H1 (cell line): ENCODE data around the gene BIN1.

Experiments used
- CREB1 ChIP-seq: IDR thresholded peaks from 2 replicates; pipeline ENCODE4 v1.6.1; 2012; ENCODE audit warnings: inconsistent platforms
- EGR1 ChIP-seq: IDR thresholded peaks from 2 replicates; pipeline ENCODE4 v1.6.1; 2011; ENCODE audit warnings: low read depth, low read length, borderline replicate concordance
- EZH2 ChIP-seq: fragments of 200-600 bp; sonication (generic); IDR thresholded peaks from 2 replicates; pipeline ENCODE4 v1.7.1; 2012; ENCODE audit warnings: low read depth, mild to moderate bottlenecking, moderate library complexity, low read length, inconsistent platforms; ENCODE audit not compliant: severe bottlenecking
- KDM4A ChIP-seq: IDR thresholded peaks from one replicate; pipeline ENCODE4 v1.7.1; 2012; ENCODE audit warnings: low read depth, mild to moderate bottlenecking, moderate library complexity, low read length, inconsistent platforms; ENCODE audit not compliant: severe bottlenecking
- POLR2A ChIP-seq, 2 experiments: IDR thresholded peaks; 1 replicate in 1 of 2; 2 replicates in 1 of 2; pipeline ENCODE4 v1.6.1; 2011; ENCODE audit warnings: low read depth in 2 of 2, low read length in 2 of 2, mild to moderate bottlenecking in 2 of 2; ENCODE audit errors: control extremely low read depth in 1 of 2
- POLR2AphosphoS5 ChIP-seq: IDR thresholded peaks from 2 replicates; pipeline ENCODE4 v1.6.1; 2011; ENCODE audit warnings: low read depth, low read length
- RNF2 ChIP-seq: fragments of 200-900, 300-1000 bp; sonication (generic); IDR thresholded peaks from 2 replicates; pipeline ENCODE4 v1.7.1; 2016; ENCODE audit warnings: borderline replicate concordance, low read depth, mild to moderate bottlenecking, antibody characterized with exemption, low read length; ENCODE audit not compliant: poor library complexity, severe bottlenecking; ENCODE audit errors: missing control alignments
- SP2 ChIP-seq: IDR thresholded peaks from 2 replicates; pipeline ENCODE4 v1.6.1; 2012; ENCODE audit warnings: mild to moderate bottlenecking, low read length, inconsistent platforms
- TEAD4 ChIP-seq: IDR thresholded peaks from 2 replicates; pipeline ENCODE4 v1.6.1; 2012; ENCODE audit warnings: low read depth, low read length, inconsistent platforms, mixed read lengths
- TF ChIP-seq, protein P1 (sequence below), 3 experiments: IDR thresholded peaks; 1 replicate in 2 of 3; 2 replicates in 1 of 3; pipeline versions ENCODE4 v1.5.1 to v1.6.1; 2011; ENCODE audit warnings: low read length in 3 of 3, mild to moderate bottlenecking in 3 of 3, inconsistent platforms in 2 of 3, low read depth in 1 of 3, moderate library complexity in 1 of 3; ENCODE audit not compliant: insufficient read depth in 1 of 3; ENCODE audit errors: control extremely low read depth in 1 of 3

DNA sequence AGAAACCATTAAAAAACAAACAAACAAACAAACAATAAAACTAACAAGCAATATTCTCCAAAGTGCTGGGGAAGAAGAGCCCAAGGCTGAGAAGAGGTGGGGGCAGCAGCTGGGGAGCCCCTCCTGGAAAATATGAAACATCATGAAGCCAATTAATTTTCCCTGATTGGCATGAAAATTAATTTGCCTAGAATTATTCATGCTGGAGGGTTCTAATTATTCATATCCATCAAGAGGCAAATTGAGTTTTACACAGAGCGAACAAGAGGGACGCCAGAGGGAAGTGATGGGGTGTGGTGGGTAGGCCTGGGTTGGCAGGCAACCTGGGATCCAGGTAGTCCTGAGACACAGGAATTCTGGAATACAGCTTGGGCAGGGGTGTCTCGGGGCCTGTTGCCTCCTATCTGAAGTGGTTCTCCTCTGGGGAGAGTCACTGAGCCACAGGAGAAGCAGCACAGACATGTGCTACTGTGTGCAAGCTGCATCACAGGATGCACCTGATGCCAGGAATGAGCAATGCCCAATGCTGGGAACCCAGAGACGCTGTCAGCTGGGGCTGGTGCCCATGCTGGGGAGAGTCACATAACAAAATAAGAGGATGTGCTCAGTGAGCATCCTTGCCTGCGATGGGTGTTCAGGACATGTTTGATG is 107.7 kb downstream of the BIN1 start:
- TF ChIP-seq POLR2A (IDR thresholded peaks at IDR 0.05; ENCODE audit: control extremely low read depth in 1 of 2, low read depth in 2 of 2, low read length in 2 of 2) (no peak), TEAD4 (no peak), EZH2 (no peak), CREB1 (no peak), EGR1 (no peak), KDM4A (no peak), RNF2 (no peak), SP2 (no peak), POLR2AphosphoS5 (no peak)
- TF ChIP-seq, protein P1, sequence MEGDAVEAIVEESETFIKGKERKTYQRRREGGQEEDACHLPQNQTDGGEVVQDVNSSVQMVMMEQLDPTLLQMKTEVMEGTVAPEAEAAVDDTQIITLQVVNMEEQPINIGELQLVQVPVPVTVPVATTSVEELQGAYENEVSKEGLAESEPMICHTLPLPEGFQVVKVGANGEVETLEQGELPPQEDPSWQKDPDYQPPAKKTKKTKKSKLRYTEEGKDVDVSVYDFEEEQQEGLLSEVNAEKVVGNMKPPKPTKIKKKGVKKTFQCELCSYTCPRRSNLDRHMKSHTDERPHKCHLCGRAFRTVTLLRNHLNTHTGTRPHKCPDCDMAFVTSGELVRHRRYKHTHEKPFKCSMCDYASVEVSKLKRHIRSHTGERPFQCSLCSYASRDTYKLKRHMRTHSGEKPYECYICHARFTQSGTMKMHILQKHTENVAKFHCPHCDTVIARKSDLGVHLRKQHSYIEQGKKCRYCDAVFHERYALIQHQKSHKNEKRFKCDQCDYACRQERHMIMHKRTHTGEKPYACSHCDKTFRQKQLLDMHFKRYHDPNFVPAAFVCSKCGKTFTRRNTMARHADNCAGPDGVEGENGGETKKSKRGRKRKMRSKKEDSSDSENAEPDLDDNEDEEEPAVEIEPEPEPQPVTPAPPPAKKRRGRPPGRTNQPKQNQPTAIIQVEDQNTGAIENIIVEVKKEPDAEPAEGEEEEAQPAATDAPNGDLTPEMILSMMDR (IDR thresholded peaks at IDR 0.05; ENCODE audit: control extremely low read depth in 1 of 3, insufficient read depth in 1 of 3, low read depth in 1 of 3, low read length in 3 of 3), result no peak
